NOMO-1 treated with DMSO at 0.1 percent for 48 hours (cell line): ENCODE results near the gene MBLAC1.
"Not testable (repeated sequence)": the region's sequence is repeated elsewhere in the genome, so short reads cannot be mapped to it uniquely, and the experiment has no call there.

Experiments
- DNase-seq: peaks from one replicate; lab custom pipeline; 2025; ENCODE audit not compliant: unreplicated experiment; lab: John Stamatoyannopoulos, UW

The MBLAC1 gene

DNA sequence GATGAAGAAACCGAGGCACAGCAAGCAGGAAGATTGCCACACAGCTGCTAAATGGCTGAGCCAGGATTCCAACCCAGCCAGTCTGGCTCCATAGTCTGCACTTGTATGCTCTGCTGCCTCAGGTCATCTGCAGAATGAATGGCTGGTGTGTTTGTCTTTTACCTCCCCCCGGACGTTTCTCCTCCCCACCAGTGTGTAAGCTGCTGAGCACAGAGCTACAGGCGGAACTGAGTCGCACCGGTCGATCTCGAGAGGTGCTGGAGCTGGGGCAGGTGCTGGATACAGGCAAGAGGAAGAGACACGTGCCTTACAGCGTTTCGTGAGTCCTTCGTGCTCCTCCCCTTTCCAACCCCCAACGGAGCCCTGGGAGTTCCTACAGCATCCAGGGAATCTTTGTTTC lies 4.7 kb upstream of the MBLAC1 start:
- DNase-seq, result no peak

DNA sequence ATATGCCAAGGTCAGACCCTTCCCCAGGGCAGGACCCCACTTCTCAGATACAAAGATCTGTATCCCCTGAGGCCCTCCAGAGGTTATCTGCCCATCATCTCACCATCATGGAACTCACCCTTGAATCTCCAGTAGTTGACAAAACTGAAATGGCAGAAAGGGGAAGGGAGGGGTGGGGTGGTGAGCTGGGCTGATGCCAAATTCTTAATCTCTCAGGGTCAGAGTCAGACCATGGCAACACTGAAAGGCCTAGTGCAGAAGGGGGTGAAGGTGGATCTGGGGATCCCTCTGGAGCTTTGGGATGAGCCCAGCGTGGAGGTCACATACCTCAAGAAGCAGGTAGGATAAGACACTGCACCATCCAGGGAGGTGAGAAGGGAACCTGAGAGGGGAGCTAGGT lies 4.2 kb upstream of the MBLAC1 start:
- DNase-seq, result no peak

DNA sequence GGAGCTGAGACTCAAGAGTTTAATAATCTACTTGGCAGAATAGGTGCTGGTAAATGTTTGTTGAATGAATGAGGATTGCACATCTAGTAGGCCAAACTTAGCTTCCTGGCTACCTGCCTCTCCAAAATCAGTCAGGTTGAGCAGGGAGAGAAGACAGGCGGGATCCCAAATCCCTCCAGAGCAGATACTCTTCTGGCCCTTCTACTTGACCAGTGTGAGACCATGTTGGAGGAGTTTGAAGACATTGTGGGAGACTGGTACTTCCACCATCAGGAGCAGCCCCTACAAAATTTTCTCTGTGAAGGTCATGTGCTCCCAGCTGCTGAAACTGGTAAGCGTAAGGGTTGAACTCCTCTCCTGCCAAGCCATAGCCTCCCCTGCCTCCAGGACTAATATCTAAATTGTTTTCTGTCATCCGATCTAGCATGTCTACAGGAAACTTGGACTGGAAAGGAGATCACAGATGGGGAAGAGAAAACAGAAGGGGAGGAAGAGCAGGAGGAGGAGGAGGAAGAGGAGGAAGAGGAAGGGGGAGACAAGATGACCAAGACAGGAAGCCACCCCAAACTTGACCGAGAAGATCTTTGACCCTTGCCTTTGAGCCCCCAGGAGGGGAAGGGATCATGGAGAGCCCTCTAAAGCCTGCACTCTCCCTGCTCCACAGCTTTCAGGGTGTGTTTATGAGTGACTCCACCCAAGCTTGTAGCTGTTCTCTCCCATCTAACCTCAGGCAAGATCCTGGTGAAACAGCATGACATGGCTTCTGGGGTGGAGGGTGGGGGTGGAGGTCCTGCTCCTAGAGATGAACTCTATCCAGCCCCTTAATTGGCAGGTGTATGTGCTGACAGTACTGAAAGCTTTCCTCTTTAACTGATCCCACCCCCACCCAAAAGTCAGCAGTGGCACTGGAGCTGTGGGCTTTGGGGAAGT lies 2.2 kb upstream of the MBLAC1 start:
- no peak for DNase-seq

DNA sequence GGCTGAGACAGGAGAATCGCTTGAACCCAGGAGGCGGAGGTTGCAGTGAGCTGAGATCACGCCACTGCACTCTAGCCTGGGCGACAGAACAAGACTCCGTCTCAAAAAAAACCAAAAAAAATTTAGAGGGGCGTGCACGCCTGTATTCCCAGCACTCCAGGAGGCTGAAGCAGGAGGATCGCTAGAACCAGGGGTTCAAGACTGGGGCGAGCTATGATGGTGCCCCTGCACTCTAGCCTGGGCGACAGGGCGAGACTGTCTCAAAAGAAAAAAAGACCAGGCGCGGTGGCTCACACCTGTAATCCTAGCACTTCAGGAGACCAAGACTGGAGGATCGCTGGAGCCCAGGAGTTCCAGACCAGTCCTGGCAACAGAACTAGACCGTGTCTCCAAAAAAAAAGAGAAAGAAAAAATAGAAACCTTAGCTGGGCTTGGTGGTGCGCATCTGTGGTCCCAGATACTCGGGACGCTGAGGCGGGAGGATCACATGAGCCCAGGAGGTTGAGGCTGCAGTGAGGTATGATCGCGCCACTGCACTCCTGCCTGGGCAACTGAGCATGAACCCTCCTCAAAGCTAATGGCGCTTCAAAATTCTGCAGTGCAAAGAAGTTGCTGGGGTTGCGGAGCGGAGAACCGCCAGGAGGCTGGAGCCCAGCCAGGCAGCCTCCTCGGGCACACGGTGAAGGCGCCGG lies 382 bp upstream of the MBLAC1 start:
- no peak for DNase-seq

DNA sequence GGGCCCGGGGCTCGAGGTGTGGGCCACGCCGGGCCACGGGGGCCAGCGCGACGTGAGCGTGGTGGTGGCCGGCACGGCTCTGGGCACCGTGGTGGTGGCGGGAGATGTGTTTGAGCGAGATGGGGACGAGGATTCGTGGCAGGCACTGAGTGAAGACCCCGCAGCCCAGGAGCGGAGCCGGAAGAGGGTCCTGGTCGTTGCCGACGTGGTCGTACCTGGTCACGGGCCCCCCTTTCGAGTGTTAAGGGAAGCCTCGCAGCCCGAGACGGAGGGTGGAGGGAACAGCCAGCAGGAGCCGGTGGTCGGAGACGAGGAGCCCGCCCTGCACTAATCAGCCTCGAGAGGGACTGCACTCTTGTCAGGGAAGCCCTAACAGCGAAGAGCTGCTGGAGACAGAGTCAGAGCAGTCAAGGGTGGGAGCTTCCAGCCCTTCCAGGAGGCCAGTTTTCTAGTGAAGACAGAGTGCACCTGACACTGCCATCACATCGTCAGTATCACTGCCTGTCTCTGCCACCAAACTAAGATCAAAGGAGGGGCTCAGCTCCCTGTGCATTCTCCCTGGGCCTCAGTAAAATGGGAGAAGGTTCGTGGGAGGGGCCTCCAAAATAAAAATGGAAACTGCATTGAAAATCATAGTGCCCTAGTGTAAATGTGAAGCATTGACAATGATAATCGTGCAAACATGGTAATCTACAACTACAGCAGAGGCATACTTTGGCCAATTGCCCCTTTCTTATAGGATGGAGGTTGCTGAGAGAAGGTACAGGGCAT lies 1.3 kb downstream of the MBLAC1 start:
- peak; percentile 27 for DNase-seq

DNA sequence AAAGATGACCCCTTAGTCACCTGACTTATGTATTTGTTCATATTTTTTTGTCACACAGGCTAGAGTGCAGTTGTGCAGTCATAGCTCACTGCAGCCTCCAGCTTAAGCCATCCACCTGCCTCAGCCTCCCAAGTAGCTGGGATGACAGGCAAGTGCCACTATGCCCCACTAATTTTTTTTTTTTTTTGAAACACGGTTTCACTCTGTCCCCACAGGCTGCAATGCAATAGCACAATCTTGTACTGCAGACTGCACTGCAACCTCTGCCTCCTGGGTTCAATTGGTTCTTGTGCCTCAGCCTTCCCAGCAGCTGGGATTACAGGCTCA lies 1.8 kb downstream of the MBLAC1 start:
- DNase-seq, result no peak

DNA sequence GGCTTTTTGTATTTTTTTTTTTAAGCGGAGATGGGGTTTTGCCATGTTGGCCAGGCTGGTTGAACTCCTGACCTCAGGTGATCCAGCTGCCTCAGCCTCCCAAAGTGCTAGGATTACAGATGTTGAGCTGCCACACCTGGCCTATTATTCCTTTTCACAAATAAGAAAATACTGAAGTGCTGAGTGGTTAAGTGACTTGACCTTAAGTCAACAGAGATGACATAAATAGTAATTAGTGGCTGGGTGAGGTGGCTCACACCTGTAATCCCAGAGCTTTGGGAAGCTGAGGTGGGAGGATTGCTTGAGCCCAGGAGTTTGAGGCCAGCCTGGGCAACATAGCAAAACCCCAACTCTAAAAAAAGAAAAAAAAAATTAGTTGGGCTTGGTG lies 3.4 kb downstream of the MBLAC1 start:
- not testable (repeated sequence) for DNase-seq

DNA sequence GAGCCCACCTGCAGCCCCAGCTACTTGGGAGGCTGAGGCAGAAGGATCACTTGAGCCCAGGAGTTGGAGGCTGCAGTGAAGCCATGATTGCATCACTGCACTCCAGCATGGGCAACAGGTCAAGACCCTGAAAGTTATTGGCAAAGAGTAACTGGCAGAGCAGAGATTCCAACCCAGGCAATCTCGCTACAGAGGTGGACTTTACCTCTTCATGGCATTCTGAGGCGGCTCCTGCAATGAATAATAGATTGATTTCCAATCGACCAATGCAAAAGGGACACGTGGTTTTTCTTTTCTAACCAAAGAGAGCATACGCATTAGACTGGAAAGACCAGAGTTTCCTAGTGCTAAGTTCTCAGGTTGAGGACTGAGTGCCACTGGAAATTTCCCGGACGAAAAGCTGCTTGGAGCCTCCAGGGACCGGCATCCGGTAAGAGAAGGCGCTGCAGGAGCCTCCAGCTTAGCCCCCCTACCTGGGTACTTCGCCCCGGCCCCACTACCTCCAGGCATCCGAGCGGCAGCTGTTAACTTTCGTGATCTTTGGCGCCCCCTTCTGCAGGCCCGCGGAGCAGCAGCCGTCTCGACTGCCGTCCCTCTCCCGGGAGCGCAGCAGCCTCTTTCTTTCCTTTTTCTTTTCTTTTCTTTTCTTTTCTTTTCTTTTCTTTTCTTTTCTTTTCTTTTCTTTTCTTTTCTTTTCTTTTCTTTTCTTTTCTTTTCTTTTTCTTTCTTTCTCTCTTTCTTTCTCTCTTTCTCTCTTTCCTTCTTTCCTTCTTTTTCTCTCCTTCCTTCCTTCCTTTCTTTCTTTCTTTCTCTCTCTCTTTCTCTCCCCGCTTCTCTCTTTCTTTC lies 4.1 kb downstream of the MBLAC1 start:
- DNase-seq, result peak; percentile 69

DNA sequence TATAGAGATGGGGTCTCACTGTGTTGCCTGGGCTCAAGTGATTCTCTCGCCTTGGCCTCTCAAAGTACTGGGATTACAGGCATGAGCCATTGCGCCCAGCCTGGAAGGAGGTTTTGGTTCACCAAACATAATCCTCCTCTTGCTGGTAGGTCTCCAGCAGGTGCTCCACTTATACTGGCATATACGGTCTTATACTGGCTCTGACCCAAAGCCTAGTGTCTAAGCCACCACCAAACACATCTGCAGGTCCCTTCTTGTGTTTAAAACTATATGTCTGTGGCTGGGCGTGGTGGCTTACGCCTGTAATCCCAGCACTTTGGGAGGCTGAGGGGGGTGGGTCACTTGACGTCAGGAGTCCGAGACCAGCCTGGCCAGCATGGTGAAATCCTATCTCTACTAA lies 5.4 kb downstream of the MBLAC1 start:
- no peak for DNase-seq

DNA sequence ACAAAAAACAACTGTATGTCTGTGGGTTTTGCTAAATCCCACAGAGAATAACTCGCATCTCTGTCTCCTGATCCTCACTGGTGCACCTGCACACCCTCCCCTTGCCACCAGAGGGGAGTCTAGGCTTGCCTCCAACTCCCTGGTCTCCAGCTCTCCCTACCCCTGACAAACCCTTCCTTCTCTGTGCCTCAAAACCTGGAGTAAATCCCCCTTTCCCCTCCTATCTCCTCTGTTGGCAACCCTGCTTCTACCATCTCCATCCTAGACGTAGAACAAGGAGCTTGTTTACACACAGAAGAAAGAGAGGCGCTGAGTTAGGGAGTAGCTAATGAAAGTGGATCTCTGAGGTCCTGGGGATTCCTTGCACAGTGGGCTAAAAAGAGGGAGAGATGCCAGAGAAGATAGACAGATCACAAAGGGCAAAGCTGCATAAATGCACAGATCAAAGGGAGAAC lies 6.0 kb downstream of the MBLAC1 start:
- DNase-seq, result peak; percentile 82

DNA sequence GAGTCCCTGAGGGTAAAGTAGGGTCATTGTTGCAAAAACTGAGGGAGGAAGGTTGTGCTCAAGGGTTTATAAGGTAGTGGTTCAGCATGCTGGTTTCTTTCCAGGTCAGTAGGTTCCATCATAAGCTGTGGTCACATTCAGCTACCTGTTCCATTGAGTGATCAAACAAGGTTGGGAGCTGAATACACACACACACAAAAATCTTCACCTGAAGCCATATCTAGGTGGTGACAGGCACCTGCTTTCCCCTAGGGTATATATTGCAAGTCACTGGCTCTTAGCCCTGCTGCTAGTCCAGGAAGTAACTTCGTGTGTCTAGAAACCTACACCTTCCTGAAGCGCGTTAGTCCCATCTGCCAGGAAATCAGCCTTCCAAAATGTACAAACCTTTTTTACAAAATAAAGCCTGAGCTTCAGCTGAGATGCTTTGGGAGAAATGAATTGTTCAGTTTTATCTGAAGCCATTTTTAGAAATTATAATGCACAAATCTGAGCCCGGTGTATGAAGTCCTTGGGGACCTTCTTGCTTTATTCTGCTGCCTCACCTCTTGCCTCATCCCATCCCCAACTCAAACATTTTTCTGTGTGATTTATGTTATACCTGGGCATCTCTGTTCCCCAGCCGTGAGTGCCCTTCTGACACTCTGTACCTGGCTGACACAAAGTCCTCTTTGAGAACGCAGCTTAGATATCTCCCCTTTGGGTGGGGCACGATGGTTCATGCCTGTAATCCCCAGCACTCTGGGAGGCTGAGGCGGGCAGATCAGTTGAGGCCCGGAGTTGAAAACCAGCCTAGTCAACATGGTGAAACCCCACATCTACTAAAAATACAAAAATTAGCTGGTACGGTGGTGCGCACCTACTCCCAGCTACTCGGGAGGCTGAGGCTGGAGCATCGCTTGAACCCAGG lies 11.3 kb downstream of the MBLAC1 start:
- DNase-seq, result no peak

DNA sequence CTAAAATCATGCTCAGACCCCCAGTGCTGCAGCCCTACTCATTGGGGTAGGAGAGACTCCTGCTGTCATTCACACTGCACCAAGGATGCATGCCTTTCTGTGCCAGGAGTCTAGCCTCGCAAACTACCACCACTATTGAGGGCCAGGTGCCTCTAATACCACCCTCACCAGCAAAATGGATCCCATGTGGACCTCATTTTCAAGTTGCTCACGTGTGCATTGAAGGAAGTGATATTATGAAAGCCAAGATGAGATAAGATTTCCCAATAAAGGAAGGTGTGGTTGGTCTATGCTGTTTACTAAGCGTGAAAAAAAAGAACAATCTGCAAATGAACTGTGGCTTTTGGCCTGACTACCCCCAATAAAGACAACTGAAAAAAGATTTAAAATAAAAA lies 14.8 kb downstream of the MBLAC1 start:
- DNase-seq, result peak; percentile 94

DNA sequence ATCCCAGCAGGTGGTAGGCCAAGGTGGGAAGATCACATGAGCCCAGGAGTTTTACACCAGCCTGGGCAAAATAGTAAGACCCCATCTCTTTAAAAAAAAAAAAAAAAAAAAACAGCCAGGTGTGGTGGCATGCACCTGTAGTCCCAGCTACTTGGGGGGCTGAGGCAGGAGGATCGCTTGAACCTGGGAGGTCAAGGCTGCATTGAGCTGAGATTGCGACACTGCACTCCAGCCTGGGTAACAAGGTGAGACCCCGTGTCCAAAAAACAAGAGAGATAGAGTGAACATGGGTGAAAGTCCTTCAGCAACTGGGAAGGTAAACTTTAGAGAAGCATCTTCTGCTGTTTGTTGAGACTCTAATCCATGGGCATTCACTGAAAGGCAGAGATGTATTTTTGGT lies 15.7 kb downstream of the MBLAC1 start:
- no peak for DNase-seq

DNA sequence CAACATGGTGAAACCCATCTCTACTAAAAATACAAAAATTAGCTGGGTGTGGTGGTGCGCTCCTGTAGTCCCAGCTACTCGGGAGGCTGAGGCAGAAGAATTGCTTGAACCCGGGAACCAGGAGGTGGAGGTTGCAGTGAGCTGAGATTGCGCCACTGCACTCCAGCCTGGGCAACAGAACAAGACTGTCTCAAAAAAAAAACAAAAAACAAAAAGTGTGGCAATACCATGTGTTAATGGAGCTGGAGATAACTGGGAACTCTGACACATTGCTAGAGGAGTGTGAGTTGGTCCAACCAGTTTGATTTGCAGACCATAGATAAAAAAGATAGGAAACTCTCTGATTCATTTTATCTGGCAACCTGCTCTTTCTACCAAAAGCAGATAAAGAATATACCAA lies 19.6 kb downstream of the MBLAC1 start:
- not testable (repeated sequence) for DNase-seq

DNA sequence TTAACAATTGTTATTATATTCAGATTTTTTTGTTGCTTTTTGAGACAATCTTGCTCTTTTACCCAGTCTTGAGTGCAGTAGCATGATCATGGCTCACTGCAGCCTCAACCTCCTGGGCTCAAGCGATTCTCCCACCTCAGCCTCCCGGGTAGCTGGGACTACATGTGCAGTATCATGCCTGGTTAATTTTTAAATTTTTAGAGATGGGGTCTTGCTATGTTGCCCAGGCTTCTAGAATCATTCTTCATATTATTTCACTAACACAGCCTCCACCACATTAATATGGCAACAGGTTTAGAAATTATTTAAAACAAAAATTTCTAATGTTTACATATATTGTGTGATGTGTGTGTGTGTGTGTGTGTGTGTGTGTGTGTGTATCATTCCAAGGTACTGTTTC lies 20.5 kb downstream of the MBLAC1 start:
- DNase-seq, result no peak

DNA sequence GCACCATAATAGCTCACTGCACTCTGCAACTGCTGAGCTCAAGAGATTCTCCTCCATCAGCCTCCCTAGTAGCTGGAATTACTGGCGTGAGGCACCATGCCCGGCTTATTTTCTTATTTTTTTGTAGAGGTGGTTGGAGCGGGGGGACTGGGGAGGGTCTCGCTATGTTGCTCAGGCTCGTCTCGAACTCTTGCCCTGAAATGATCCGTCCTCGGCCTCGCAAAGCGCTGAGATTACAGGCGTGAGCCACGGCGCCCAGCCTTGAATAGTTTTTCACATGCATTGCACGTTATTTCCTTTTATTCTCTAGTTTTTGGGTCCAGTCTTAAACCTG lies 21.4 kb downstream of the MBLAC1 start:
- DNase-seq, result no peak

DNA sequence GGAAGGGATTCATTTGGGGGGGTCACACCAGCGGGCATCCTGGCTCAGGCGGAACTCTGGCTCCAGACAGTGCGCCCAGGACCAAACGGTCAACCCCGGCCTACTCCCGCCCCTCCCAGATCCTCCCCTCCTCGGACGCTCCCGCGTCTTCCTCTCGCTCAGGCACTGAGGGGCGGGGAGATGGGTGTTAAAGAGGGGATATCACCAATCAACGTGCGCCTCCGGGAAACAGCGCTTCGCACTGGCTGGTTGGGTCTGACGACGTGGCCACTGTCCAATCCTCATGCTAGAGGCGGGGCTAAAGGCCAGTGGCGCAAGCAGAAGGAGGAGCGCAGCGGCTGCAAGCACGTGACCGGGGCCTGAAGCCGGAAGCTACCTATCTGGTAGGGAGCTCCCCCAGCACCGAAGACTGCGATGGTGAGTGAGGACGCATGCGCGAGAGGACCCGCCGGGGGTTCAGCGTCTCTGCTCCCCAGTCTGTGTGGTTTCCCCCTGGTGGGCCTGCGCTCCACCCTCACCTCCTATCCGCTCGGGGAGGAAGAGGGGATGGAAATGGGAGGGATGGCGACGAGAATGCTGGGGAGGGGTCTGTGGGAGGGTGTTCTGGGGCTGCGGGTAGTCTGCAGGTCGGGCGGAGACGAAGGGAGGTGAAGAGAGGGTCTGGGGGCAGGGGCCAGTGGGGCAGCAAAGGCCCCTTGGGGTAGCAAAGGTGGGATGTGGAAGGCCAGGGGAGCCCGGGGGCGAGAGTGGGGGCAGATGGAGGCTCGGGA lies 22.0 kb downstream of the MBLAC1 start, which contains the start of gene LAMTOR4:
TSS of gene LAMTOR4 (plus strand) at position 360 of the 770 bp plus-strand sequence. CDS start at position 415, 55 bp downstream.
- DNase-seq, result peak; percentile 100

DNA sequence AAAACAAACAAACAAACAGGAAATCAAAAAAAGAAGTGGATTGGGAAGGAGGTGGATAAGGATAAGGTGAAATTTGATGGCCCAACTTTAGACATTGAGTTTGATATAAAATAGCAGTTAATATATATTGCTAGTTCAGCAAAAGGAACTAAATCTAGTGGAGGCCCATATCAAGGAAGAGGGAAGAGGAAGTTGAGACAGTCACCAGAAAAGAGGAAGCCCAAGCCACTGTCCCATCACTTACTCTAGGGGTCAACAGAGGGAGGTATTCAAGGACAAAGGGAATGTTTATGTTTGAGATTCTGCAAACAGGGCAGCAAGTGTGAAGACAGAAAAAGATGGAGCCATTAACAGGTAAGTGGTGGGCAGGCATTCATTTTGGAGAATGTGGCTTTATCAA lies 25.6 kb downstream of the MBLAC1 start:
- DNase-seq, result peak; percentile 98
